SK-N-SH treated with all-trans-retinoic acid at 6 μM for 48 hours (cell line): Measurements from ENCODE around the gene TNS3.

Experiments used
- ATAC-seq: fragments of 200-7000 bp; cut with Tn5 transposase; 3 replicates; pipeline ENCODE4 v1.9.1; 2020; ENCODE audit warnings: mild to moderate bottlenecking, moderate library complexity
- ARNTL ChIP-seq: fragments of 450-650 bp; formaldehyde crosslinking; IDR thresholded peaks from 2 replicates; pipeline ENCODE4 v1.5.0; 2020; ENCODE audit warnings: low read depth, mild to moderate bottlenecking, moderate library complexity, borderline replicate concordance
- CSDC2 ChIP-seq: fragments of 250-450 bp; sonication (Bioruptor Pico); IDR thresholded peaks from 2 replicates; pipeline ENCODE4 v1.5.0; 2020; ENCODE audit warnings: mild to moderate bottlenecking, moderate library complexity
- ESRRG ChIP-seq: fragments of 250-450 bp; sonication (Bioruptor Pico); IDR thresholded peaks from 2 replicates; pipeline ENCODE4 v1.6.1; 2021; ENCODE audit warnings: mild to moderate bottlenecking
- GLIS3 ChIP-seq: fragments of 250-450 bp; sonication (Bioruptor Pico); IDR thresholded peaks from 2 replicates; pipeline ENCODE4 v1.5.0; 2020; ENCODE audit warnings: mild to moderate bottlenecking, moderate library complexity
- ISL1 ChIP-seq: fragments of 250-450 bp; sonication (Bioruptor Pico); IDR thresholded peaks from 2 replicates; pipeline ENCODE4 v2.1.2; 2022; ENCODE audit warnings: mild to moderate bottlenecking, moderate library complexity
- OSR1 ChIP-seq: fragments of 250-450 bp; sonication (Bioruptor Pico); IDR thresholded peaks from 2 replicates; pipeline ENCODE4 v1.8.0; 2022; ENCODE audit warnings: moderate library complexity, mild to moderate bottlenecking, inconsistent platforms
- RARB ChIP-seq: fragments of 250-450 bp; sonication (Bioruptor Pico); IDR thresholded peaks from 2 replicates; pipeline ENCODE4 v1.8.0; 2021; ENCODE audit warnings: mild to moderate bottlenecking, moderate library complexity
- SNAI2 ChIP-seq: fragments of 250-450 bp; sonication (Bioruptor Pico); IDR thresholded peaks from 2 replicates; pipeline ENCODE4 v1.5.0; 2020; ENCODE audit warnings: mild to moderate bottlenecking, moderate library complexity
- TCF4 ChIP-seq: fragments of 250-450 bp; sonication (Bioruptor Pico); IDR thresholded peaks from 2 replicates; pipeline ENCODE4 v1.8.0; 2021; ENCODE audit warnings: mild to moderate bottlenecking, moderate library complexity, borderline replicate concordance
- TOX ChIP-seq: fragments of 250-450 bp; sonication (Bioruptor Pico); IDR thresholded peaks from 2 replicates; pipeline ENCODE4 v1.8.0; 2021; ENCODE audit warnings: mild to moderate bottlenecking, moderate library complexity, borderline replicate concordance
- ZC3H10 ChIP-seq: fragments of 250-450 bp; sonication (Bioruptor Pico); IDR thresholded peaks from 2 replicates; pipeline ENCODE4 v1.5.1; 2021; ENCODE audit warnings: mild to moderate bottlenecking, moderate library complexity
- ZFP30 ChIP-seq: fragments of 450-650 bp; formaldehyde crosslinking; IDR thresholded peaks from 2 replicates; pipeline ENCODE4 v1.5.0; 2022; ENCODE audit warnings: mild to moderate bottlenecking, moderate library complexity
- ZNF565 ChIP-seq: fragments of 450-650 bp; formaldehyde crosslinking; conservative IDR thresholded peaks from 2 replicates; pipeline ENCODE4 v1.5.0; 2020; ENCODE audit warnings: low read depth, mild to moderate bottlenecking, moderate library complexity
- ZNF8 ChIP-seq: fragments of 450-650 bp; formaldehyde crosslinking; IDR thresholded peaks from 2 replicates; pipeline ENCODE4 v1.5.0; 2020; ENCODE audit warnings: mild to moderate bottlenecking, moderate library complexity
- TF ChIP-seq, protein P1 (sequence below): fragments of 250-450 bp; sonication (Bioruptor Pico); IDR thresholded peaks from 2 replicates; pipeline ENCODE4 v1.5.1; 2020; ENCODE audit warnings: low read depth, mild to moderate bottlenecking, moderate library complexity
- TF ChIP-seq, protein P2 (sequence below): fragments of 250-450 bp; sonication (Bioruptor Pico); IDR thresholded peaks from 2 replicates; pipeline ENCODE4 v1.8.0; 2020; ENCODE audit warnings: mild to moderate bottlenecking, moderate library complexity, borderline replicate concordance
- TF ChIP-seq, protein P3 (sequence below): fragments of 250-450 bp; sonication (Bioruptor Pico); IDR thresholded peaks from 2 replicates; pipeline ENCODE4 v1.5.0; 2020; ENCODE audit warnings: mild to moderate bottlenecking, moderate library complexity
- TF ChIP-seq, protein P4 (sequence below): fragments of 250-450 bp; sonication (Bioruptor Pico); IDR thresholded peaks from 2 replicates; pipeline ENCODE4 v1.8.0; 2021; ENCODE audit warnings: low read depth, mild to moderate bottlenecking, moderate library complexity, borderline replicate concordance
- TF ChIP-seq, protein P5 (sequence below): fragments of 250-450 bp; sonication (Bioruptor Pico); IDR thresholded peaks from 2 replicates; pipeline ENCODE4 v1.5.1; 2021; ENCODE audit warnings: mild to moderate bottlenecking, moderate library complexity

Gene TNS3

DNA sequence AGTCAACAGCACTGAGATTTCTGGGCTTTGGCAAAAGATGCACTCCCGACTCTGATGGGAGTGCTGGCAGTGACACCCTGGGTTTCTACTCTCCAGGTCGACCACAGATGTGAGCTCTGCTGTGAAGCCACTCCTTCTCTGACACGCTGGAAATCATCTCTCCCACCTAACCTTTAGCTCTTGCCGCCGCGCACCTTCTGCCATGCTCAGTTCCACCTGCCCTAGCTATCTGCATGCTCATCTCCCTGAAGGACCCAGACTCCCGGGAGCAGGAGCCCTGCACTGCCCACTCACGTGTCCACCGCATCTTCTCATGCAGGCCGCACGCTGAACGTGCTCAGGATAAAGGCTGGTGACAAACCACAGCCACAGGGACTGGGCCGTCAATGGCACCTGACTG, 174.8 kb downstream of the TNS3 start:
- TF ChIP-seq TOX (CRISPR knock-in tag), result no peak
- no peak for TF ChIP-seq ARNTL (CRISPR knock-in tag)
- TF ChIP-seq, protein P1, sequence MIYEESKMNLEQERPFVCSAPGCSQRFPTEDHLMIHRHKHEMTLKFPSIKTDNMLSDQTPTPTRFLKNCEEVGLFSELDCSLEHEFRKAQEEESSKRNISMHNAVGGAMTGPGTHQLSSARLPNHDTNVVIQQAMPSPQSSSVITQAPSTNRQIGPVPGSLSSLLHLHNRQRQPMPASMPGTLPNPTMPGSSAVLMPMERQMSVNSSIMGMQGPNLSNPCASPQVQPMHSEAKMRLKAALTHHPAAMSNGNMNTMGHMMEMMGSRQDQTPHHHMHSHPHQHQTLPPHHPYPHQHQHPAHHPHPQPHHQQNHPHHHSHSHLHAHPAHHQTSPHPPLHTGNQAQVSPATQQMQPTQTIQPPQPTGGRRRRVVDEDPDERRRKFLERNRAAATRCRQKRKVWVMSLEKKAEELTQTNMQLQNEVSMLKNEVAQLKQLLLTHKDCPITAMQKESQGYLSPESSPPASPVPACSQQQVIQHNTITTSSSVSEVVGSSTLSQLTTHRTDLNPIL, result no peak
- TF ChIP-seq RARB (CRISPR knock-in tag), result no peak
- TF ChIP-seq ZNF8 (CRISPR knock-in tag), result no peak
- TF ChIP-seq TCF4, result no peak
- TF ChIP-seq, protein P2, sequence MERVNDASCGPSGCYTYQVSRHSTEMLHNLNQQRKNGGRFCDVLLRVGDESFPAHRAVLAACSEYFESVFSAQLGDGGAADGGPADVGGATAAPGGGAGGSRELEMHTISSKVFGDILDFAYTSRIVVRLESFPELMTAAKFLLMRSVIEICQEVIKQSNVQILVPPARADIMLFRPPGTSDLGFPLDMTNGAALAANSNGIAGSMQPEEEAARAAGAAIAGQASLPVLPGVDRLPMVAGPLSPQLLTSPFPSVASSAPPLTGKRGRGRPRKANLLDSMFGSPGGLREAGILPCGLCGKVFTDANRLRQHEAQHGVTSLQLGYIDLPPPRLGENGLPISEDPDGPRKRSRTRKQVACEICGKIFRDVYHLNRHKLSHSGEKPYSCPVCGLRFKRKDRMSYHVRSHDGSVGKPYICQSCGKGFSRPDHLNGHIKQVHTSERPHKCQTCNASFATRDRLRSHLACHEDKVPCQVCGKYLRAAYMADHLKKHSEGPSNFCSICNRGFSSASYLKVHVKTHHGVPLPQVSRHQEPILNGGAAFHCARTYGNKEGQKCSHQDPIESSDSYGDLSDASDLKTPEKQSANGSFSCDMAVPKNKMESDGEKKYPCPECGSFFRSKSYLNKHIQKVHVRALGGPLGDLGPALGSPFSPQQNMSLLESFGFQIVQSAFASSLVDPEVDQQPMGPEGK, result no peak
- TF ChIP-seq, protein P3, sequence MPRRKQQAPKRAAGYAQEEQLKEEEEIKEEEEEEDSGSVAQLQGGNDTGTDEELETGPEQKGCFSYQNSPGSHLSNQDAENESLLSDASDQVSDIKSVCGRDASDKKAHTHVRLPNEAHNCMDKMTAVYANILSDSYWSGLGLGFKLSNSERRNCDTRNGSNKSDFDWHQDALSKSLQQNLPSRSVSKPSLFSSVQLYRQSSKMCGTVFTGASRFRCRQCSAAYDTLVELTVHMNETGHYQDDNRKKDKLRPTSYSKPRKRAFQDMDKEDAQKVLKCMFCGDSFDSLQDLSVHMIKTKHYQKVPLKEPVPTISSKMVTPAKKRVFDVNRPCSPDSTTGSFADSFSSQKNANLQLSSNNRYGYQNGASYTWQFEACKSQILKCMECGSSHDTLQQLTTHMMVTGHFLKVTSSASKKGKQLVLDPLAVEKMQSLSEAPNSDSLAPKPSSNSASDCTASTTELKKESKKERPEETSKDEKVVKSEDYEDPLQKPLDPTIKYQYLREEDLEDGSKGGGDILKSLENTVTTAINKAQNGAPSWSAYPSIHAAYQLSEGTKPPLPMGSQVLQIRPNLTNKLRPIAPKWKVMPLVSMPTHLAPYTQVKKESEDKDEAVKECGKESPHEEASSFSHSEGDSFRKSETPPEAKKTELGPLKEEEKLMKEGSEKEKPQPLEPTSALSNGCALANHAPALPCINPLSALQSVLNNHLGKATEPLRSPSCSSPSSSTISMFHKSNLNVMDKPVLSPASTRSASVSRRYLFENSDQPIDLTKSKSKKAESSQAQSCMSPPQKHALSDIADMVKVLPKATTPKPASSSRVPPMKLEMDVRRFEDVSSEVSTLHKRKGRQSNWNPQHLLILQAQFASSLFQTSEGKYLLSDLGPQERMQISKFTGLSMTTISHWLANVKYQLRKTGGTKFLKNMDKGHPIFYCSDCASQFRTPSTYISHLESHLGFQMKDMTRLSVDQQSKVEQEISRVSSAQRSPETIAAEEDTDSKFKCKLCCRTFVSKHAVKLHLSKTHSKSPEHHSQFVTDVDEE (CRISPR knock-in tag), result no peak
- TF ChIP-seq ESRRG (CRISPR knock-in tag), result no peak
- TF ChIP-seq, protein P4, sequence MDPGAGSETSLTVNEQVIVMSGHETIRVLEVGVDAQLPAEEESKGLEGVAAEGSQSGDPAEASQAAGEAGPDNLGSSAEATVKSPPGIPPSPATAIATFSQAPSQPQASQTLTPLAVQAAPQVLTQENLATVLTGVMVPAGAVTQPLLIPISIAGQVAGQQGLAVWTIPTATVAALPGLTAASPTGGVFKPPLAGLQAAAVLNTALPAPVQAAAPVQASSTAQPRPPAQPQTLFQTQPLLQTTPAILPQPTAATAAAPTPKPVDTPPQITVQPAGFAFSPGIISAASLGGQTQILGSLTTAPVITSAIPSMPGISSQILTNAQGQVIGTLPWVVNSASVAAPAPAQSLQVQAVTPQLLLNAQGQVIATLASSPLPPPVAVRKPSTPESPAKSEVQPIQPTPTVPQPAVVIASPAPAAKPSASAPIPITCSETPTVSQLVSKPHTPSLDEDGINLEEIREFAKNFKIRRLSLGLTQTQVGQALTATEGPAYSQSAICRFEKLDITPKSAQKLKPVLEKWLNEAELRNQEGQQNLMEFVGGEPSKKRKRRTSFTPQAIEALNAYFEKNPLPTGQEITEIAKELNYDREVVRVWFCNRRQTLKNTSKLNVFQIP (CRISPR knock-in tag), result no peak
- no peak for TF ChIP-seq ZC3H10 (CRISPR knock-in tag)
- TF ChIP-seq ZNF565 (CRISPR knock-in tag), result no peak
- TF ChIP-seq CSDC2 (CRISPR knock-in tag), result no peak
- TF ChIP-seq, all 23 proteins: peak for 0
- ATAC-seq, result no peak

DNA sequence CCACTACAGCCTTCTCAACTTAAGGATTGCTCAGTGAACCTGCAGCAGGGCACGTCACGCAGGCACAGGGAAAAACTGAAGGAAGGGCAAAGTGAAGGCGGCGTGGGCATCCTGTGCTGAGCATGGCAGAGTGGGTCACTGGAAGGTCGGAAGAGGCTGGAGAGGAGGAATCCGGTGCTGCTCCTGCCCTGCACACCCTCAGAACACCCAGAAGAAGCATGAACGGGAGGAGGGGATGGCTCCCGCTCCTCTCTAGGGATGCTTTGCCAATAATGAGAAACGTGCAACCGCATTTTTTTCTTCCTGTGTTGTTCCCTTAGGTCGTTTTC, 175.1 kb downstream of the TNS3 start:
- ATAC-seq, result no peak
- TF ChIP-seq ESRRG (CRISPR knock-in tag), result no peak
- no peak for TF ChIP-seq TOX (CRISPR knock-in tag)
- TF ChIP-seq, protein P4 (CRISPR knock-in tag), result no peak
- TF ChIP-seq ARNTL (CRISPR knock-in tag), result no peak

DNA sequence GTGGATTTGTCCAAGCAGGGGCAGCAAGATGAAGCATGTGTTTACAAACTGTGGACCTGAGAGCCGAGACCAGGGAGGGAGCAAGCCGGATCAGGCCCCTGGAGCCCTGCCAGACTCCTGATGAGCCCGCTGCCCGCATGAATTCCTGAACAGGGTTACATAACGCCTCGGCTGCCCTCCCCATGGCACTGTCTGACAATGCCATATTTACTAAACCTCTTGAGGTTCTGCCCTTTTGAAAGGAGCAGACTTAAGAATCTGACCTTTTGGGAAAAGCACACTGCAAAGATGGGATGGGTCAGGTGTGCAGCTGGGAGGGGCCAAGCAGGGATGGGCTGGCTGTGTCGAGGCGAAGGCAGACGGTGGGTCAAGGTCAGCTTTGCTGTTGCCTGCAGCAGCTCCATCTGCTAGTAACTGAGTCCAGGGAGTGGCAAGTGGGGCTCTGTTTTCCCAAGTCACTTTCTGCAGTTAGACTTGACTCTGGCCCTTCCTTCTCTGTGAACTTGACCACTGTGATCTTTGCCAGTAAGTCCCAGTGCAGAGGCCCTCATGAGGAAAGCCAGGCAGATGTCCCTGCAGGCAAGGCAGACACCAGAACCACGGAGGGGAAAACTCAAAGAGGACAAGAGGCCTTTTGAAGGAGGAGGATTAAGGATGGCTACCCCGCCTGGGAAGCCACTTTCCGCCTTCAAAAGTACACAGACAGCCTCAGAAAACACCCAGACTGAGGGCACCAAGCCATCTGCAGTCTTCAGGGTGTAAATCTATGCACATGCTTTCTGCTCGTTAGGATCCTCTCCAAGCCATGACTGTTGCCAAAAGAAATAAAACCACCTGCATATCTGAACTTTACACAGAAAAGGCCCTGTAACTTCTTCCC, 175.8 kb downstream of the TNS3 start:
- ATAC-seq, result no peak
- TF ChIP-seq ZC3H10 (CRISPR knock-in tag), result no peak
- no peak for TF ChIP-seq ZNF8 (CRISPR knock-in tag)
- no peak for TF ChIP-seq ISL1 (CRISPR knock-in tag)
- TF ChIP-seq TCF4, result no peak
- no peak for TF ChIP-seq GLIS3
- TF ChIP-seq, protein P3 (CRISPR knock-in tag), result no peak
- no peak for TF ChIP-seq RARB (CRISPR knock-in tag)
- no peak for TF ChIP-seq ARNTL (CRISPR knock-in tag)
- no peak for TF ChIP-seq ZFP30 (CRISPR knock-in tag)
- TF ChIP-seq, protein P2, result no peak
- no peak for TF ChIP-seq ZNF565 (CRISPR knock-in tag)
- TF ChIP-seq OSR1 (CRISPR knock-in tag), result no peak
- no peak for TF ChIP-seq ESRRG (CRISPR knock-in tag)
- no peak for TF ChIP-seq SNAI2 (CRISPR knock-in tag)
- no peak for TF ChIP-seq CSDC2 (CRISPR knock-in tag)
- TF ChIP-seq, protein P5, sequence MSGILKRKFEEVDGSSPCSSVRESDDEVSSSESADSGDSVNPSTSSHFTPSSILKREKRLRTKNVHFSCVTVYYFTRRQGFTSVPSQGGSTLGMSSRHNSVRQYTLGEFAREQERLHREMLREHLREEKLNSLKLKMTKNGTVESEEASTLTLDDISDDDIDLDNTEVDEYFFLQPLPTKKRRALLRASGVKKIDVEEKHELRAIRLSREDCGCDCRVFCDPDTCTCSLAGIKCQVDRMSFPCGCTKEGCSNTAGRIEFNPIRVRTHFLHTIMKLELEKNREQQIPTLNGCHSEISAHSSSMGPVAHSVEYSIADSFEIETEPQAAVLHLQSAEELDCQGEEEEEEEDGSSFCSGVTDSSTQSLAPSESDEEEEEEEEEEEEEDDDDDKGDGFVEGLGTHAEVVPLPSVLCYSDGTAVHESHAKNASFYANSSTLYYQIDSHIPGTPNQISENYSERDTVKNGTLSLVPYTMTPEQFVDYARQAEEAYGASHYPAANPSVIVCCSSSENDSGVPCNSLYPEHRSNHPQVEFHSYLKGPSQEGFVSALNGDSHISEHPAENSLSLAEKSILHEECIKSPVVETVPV, result no peak
- TF ChIP-seq, all 23 proteins: peak for 0
